ENCODE measurements around the gene KRTAP10-3. TPM values are rescaled to one million over a fixed set of nuclear protein-coding genes. Genes with fewer than 3 reads are reported as not detected.
A peak's percentile ranks its signal among the peaks of the same experiment; 100 is the strongest.
"Not testable (repeated sequence)": the region's sequence is repeated elsewhere in the genome, so short reads cannot be mapped to it uniquely, and the experiment has no call there.

KRTAP10-3 gene
- total and polyA plus RNA-seq, 5 experiments from 2014 or later, result not detected

DNA sequence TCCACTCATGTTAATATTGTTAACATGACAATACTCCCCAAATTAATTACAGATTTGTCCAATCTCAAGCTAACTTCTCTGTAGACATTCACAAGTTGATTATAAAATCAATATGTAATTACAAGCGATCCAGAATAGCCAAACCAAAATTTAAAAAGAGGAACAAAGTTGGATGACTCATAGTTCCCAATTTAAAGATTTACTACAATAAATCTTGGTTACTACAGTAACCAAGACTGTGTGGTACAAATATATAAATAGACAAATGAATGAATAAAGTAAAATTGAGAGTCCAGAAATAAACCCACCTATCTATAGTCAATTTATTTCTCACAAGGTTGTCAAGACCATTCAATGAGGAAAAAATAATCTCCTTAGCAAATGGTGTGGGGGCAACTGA lies 7.8 kb upstream of the KRTAP10-3 start:
- no peak overlapping the region for H3K4me3 Mint-ChIP-seq
- POLR2A ChIA-PET, result no interaction called here
- peaks cover 0 to 11% (median 4%) of the 10 kb centered on the region in 3 donors for H3K36me3 Mint-ChIP-seq
- peaks cover 0 to 22% (median 7%) of the 10 kb centered on the region in 9 donors for H3K9me3 Mint-ChIP-seq
- ATAC-seq (no peak), DNase-seq (no peak)
- H3K27ac Mint-ChIP-seq, result peak overlapping the region in 1 of 10 donors; percentile 27
- H3K27me3 Mint-ChIP-seq, result peaks cover 0 to under 1% (median 0%) of the 10 kb centered on the region in 5 donors
- H3K4me1 Mint-ChIP-seq, result peaks cover 2 to 22% (median 12%) of the 10 kb centered on the region in 4 donors

- H3K27ac Mint-ChIP-seq, result peak overlapping the region in 9 of 10 donors; percentile 57 to 86 (median 70)
- H3K27me3 Mint-ChIP-seq, result no peaks in the 10 kb centered on the region
- ATAC-seq, result no peak
- POLR2A ChIA-PET, result no interaction called here
- peaks cover 2 to 22% (median 12%) of the 10 kb centered on the region in 4 donors for H3K4me1 Mint-ChIP-seq
- DNase-seq, result peak in 1 of 10 donors; percentile 13
- peaks cover 8 to 32% (median 19%) of the 10 kb centered on the region in 9 donors for H3K9me3 Mint-ChIP-seq
- peak overlapping the region in 5 of 10 donors; percentile 4 to 36 (median 20) for H3K4me3 Mint-ChIP-seq
- H3K36me3 Mint-ChIP-seq, result peaks cover 0 to 15% (median 10%) of the 10 kb centered on the region in 3 donors
These were observed 6.4 kb upstream of the KRTAP10-3 start for GRCh38 chr21:44564886-44565598.

GRCh38 chr21:44564099-44564498 lies 5.5 kb upstream of the KRTAP10-3 start:
- POLR2A ChIA-PET, result no interaction called here
- DNase-seq (no peak), ATAC-seq (no peak)
- peaks cover 0 to 2% (median 0%) of the 10 kb centered on the region in 5 donors for H3K27me3 Mint-ChIP-seq
- H3K4me3 Mint-ChIP-seq, result no peak overlapping the region
- peaks cover 2 to 22% (median 12%) of the 10 kb centered on the region in 4 donors for H3K4me1 Mint-ChIP-seq
- peaks cover 8 to 40% (median 19%) of the 10 kb centered on the region in 9 donors for H3K9me3 Mint-ChIP-seq
- peak overlapping the region in 2 of 10 donors; percentile 3 to 70 for H3K27ac Mint-ChIP-seq
- H3K36me3 Mint-ChIP-seq, result peaks cover 0 to 15% (median 10%) of the 10 kb centered on the region in 3 donors

DNA sequence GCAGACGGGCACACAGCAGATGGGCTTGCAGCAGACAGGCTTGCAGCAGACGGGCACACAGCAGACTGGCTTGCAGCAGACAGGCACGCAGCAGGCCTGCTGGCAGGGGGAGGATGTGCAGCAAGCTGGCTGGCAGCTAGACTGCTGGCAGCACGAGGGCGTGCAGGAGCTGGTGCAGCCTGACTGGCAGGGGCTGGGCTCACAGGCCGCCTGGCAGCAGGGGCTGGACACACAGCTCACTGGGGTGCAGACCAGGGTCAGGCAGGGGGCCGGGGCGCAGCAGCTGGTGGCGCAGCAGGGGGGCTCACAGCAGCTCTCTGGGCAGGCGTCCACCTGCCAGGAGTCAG lies 293 bp downstream of the KRTAP10-3 start:
- H3K4me3 Mint-ChIP-seq, POLR2A ChIA-PET, H3K27me3 Mint-ChIP-seq, H3K4me1 Mint-ChIP-seq, ATAC-seq: not testable (repeated sequence)
- H3K27ac Mint-ChIP-seq, result peak overlapping the region in 1 of 10 donors; percentile 43
- peaks cover under 1 to 26% (median 12%) of the 10 kb centered on the region in 3 donors for H3K36me3 Mint-ChIP-seq
- peak in 1 of 10 donors; percentile 48 for DNase-seq
- peaks cover 10 to 57% (median 25%) of the 10 kb centered on the region in 9 donors for H3K9me3 Mint-ChIP-seq

GRCh38 chr21:44557491-44558328 lies 885 bp downstream of the KRTAP10-3 start:
- peak overlapping the region in 3 of 10 donors; percentile 15 to 90 (median 43) for H3K27ac Mint-ChIP-seq
- peaks cover 0 to 3% (median 0%) of the 10 kb centered on the region in 5 donors for H3K27me3 Mint-ChIP-seq
- POLR2A ChIA-PET, result no interaction called here
- peaks cover 10 to 57% (median 29%) of the 10 kb centered on the region in 9 donors for H3K9me3 Mint-ChIP-seq
- H3K4me3 Mint-ChIP-seq, result no peak overlapping the region
- no peak for ATAC-seq
- peaks cover 0 to 3% (median 0%) of the 10 kb centered on the region in 4 donors for H3K4me1 Mint-ChIP-seq
- DNase-seq, result peak in 1 of 10 donors; percentile 45
- H3K36me3 Mint-ChIP-seq, result peaks cover 5 to 32% (median 16%) of the 10 kb centered on the region in 3 donors

DNA sequence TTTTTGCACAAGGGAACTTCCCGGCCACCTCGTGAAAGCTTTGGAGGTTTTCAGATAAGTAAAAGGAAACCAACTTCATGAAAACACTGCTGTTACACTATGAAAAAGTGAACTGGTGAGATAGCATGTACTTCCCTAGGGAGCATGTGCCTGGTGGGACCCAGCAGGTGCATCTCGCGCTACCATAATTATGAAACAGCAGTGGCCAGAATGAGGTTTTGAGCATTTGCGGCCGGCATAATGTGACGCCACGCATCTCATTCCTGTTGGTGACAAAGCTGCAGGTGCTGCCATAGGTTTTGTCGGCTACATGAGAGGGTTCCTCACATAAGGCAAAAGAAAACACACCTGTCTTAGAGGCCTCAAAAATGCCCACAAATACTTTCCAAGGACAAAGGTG lies 1.7 kb downstream of the KRTAP10-3 start:
- Mint-ChIP-seq H3K4me3 (no peak overlapping the region), H3K9me3 (peaks cover 6 to 49% (median 22%) of the 10 kb centered on the region in 9 donors), H3K27me3 (peaks cover 0 to 3% (median 0%) of the 10 kb centered on the region in 5 donors), H3K4me1 (peaks cover 0 to 3% (median 0%) of the 10 kb centered on the region in 4 donors), H3K27ac (peak overlapping the region in 1 of 10 donors; percentile 34), H3K36me3 (peaks cover 5 to 24% (median 16%) of the 10 kb centered on the region in 3 donors)
- POLR2A ChIA-PET, result no interaction called here
- ATAC-seq, result no peak
- no peak for DNase-seq

GRCh38 chr21:44555200-44555875 lies 3.3 kb downstream of the KRTAP10-3 start:
- peaks cover 0 to 7% (median 5%) of the 10 kb centered on the region in 4 donors for H3K4me1 Mint-ChIP-seq
- ATAC-seq, result no peak

GRCh38 chr21:44552681-44553080 lies 5.9 kb downstream of the KRTAP10-3 start:
- Mint-ChIP-seq H3K27me3 (peaks cover 0 to 3% (median 0%) of the 10 kb centered on the region in 5 donors), H3K4me3 (no peak overlapping the region), H3K9me3 (peaks cover under 1 to 31% (median 14%) of the 10 kb centered on the region in 9 donors), H3K4me1 (peaks cover 15 to 24% (median 20%) of the 10 kb centered on the region in 4 donors), H3K27ac (peak overlapping the region in 1 of 10 donors; percentile 7), H3K36me3 (peaks cover 7 to 20% (median 13%) of the 10 kb centered on the region in 3 donors)
- DNase-seq, result no peak
- ATAC-seq, result no peak
- POLR2A ChIA-PET, result no interaction called here

More at GRCh38 chr21:44555200-44555875, 3.3 kb downstream of the KRTAP10-3 start:
- H3K4me3 Mint-ChIP-seq, result no peak overlapping the region
- no peak overlapping the region for H3K27ac Mint-ChIP-seq
- POLR2A ChIA-PET, result no interaction called here
- peaks cover 0 to 3% (median 0%) of the 10 kb centered on the region in 5 donors for H3K27me3 Mint-ChIP-seq
- peak in 1 of 10 donors; percentile 45 for DNase-seq
- H3K36me3 Mint-ChIP-seq, result peaks cover 7 to 17% (median 12%) of the 10 kb centered on the region in 3 donors
- peaks cover under 1 to 39% (median 14%) of the 10 kb centered on the region in 9 donors for H3K9me3 Mint-ChIP-seq

GRCh38 chr21:44552136-44552535 lies 6.5 kb downstream of the KRTAP10-3 start:
- H3K9me3 Mint-ChIP-seq, result peaks cover 2 to 36% (median 20%) of the 10 kb centered on the region in 9 donors
- H3K4me1 Mint-ChIP-seq, result peaks cover 20 to 29% (median 25%) of the 10 kb centered on the region in 4 donors
- ATAC-seq (no peak), DNase-seq (no peak)
- H3K27me3 Mint-ChIP-seq, result peaks cover 0 to 3% (median 0%) of the 10 kb centered on the region in 5 donors
- H3K27ac Mint-ChIP-seq, result peak overlapping the region in 4 of 10 donors; percentile 8 to 62 (median 28)
- peaks cover 7 to 25% (median 18%) of the 10 kb centered on the region in 3 donors for H3K36me3 Mint-ChIP-seq
- POLR2A ChIA-PET, result no interaction called here
- no peak overlapping the region for H3K4me3 Mint-ChIP-seq

- Mint-ChIP-seq H3K27ac (peak within 1 kb of the TSS in 7 of 10 donors; percentile 9 to 63 (median 46)), H3K4me1 (peaks cover 25 to 36% (median 31%) of the 10 kb centered on the region in 4 donors), H3K27me3 (peaks cover 0 to 3% (median 0%) of the 10 kb centered on the region in 5 donors), H3K4me3 (no peak within 1 kb of the TSS), H3K36me3 (peaks cover 7 to 32% (median 25%) of the 10 kb centered on the region in 3 donors), H3K9me3 (peaks cover 6 to 43% (median 27%) of the 10 kb centered on the region in 9 donors)
- ATAC-seq (no peak), DNase-seq (peak in 1 of 10 donors; percentile 56)
- POLR2A ChIA-PET, result no interaction called here
These were observed 7.1 kb downstream of the KRTAP10-3 start, which contains the start of gene KRTAP10-2 for GRCh38 chr21:44551340-44551961. TSS of gene KRTAP10-2 (minus strand) at chr21:44551505. CDS start at chr21:44551458, 47 bp downstream.

- Mint-ChIP-seq H3K4me3 (no peak overlapping the region), H3K4me1 (peaks cover 25 to 36% (median 31%) of the 10 kb centered on the region in 4 donors), H3K36me3 (peaks cover 7 to 32% (median 30%) of the 10 kb centered on the region in 3 donors), H3K27ac (peak overlapping the region in 5 of 10 donors; percentile 15 to 63 (median 46)), H3K9me3 (peaks cover 6 to 44% (median 27%) of the 10 kb centered on the region in 9 donors), H3K27me3 (peaks cover 0 to 2% (median 0%) of the 10 kb centered on the region in 5 donors)
- DNase-seq (peak in 1 of 10 donors; percentile 53), ATAC-seq (no peak)
- POLR2A ChIA-PET, result no interaction called here
These were observed 7.8 kb downstream of the KRTAP10-3 start for GRCh38 chr21:44550807-44551206.
